Measurements from ENCODE around the gene CLMN. TPM values are rescaled to one million over a fixed set of nuclear protein-coding genes. Genes with fewer than 3 reads are reported as not detected.

Gene CLMN
- total and polyA plus RNA-seq, 2 of the 8 experiments (the other 6 are each of a cell fraction or from before 2014, with no cell fraction given): 1.6 to 8.2 TPM

- no peak overlapping the region for H2BK5ac ChIP-seq (ENCODE audit: low read depth, low read length)
- no peak overlapping the region for H2AFZ ChIP-seq (ENCODE audit: low read length)
- H3K23ac ChIP-seq (ENCODE audit: insufficient read length): no peak overlapping the region
- no peak overlapping the region for H4K8ac ChIP-seq (ENCODE audit: extremely low read depth, insufficient read depth, low read length)
- ChIA-PET CTCF (ENCODE audit: partially characterized antibody) (no interaction called here), POLR2A (ENCODE audit: partially characterized antibody) (no interaction called here)
- no peak overlapping the region for H3K14ac ChIP-seq (ENCODE audit: insufficient read length)
- H4K20me1 ChIP-seq (replicated peaks in 1 of 2; ENCODE audit: control insufficient read depth in 1 of 2, insufficient read depth in 2 of 2, low read length in 2 of 2): no peaks in the 10 kb centered on the region
- H2BK120ac ChIP-seq (replicated peaks; ENCODE audit: low read depth, low read length): no peak overlapping the region
- H3K56ac ChIP-seq (replicated peaks; ENCODE audit: insufficient read length, low read depth, low read length): no peak overlapping the region
- no peak overlapping the region for H3K4me2 ChIP-seq (ENCODE audit: insufficient read depth in 1 of 2, low read depth in 2 of 2, low read length in 2 of 2)
- H3K4me3 ChIP-seq (ENCODE audit: extremely low read depth in 1 of 4, insufficient read depth in 2 of 4, low read depth in 3 of 4, low read length in 4 of 4): no peak overlapping the region
- H2BK20ac ChIP-seq (ENCODE audit: low read length): no peak overlapping the region
- H2AK5ac ChIP-seq (ENCODE audit: low read depth, low read length): no peak overlapping the region
- H3K9ac ChIP-seq (replicated peaks in 1 of 4; ENCODE audit: extremely low read depth in 1 of 4, low read depth in 3 of 4, low read length in 3 of 4): no peak overlapping the region
- no peak overlapping the region for H4K5ac ChIP-seq (ENCODE audit: insufficient read length, low read depth, low read length)
- H3K9me3 ChIP-seq (ENCODE audit: insufficient read depth in 2 of 2, low read depth in 1 of 2, low read length in 1 of 2): no peaks in the 10 kb centered on the region
- H4K91ac ChIP-seq (replicated peaks; ENCODE audit: insufficient read length, low read length): no peak overlapping the region
- no peak overlapping the region for H3K4ac ChIP-seq (replicated peaks; ENCODE audit: insufficient read length, low read depth, low read length)
- H3K18ac ChIP-seq (ENCODE audit: extremely low read depth, low read length): no peak overlapping the region
- no peaks in the 10 kb centered on the region for H3K23me2 ChIP-seq (ENCODE audit: low read depth, low read length)
- H3K79me2 ChIP-seq (ENCODE audit: control insufficient read depth in 1 of 2, insufficient read depth in 2 of 2, low read length in 2 of 2): no peaks in the 10 kb centered on the region
- no peak for DNase-seq (ENCODE audit: low read depth in 1 of 2, low spot score in 2 of 2)
- no peaks in the 10 kb centered on the region for H3K79me1 ChIP-seq (ENCODE audit: low read depth, low read length)
- H3K27me3 ChIP-seq (replicated peaks in 1 of 4; ENCODE audit: control insufficient read depth in 3 of 4, extremely low read depth in 1 of 4, insufficient read depth in 3 of 4, low read length in 3 of 4): no peaks in the 10 kb centered on the region
- H2BK15ac ChIP-seq (ENCODE audit: low read length): no peak overlapping the region
- FAIRE-seq: no peak
- no peak overlapping the region for H2BK12ac ChIP-seq (ENCODE audit: low read depth, low read length)
- H3K36me3 ChIP-seq (ENCODE audit: control insufficient read depth in 2 of 4, insufficient read depth in 4 of 4, low read length in 3 of 4): no peaks in the 10 kb centered on the region
- peaks cover 0 to 2% (median under 1%) of the 10 kb centered on the region in 4 experiments; a peak in 3 of 7 replicates for H3K4me1 ChIP-seq (replicated peaks in 1 of 4; ENCODE audit: control insufficient read depth in 3 of 4, insufficient read depth in 4 of 4, low read length in 3 of 4)
- no peak for TF ChIP-seq POLR2AphosphoS5 (IDR thresholded peaks at IDR 0.05; ENCODE audit: low read depth, low read length)
- TF ChIP-seq E2F6 (IDR thresholded peaks at IDR 0.05): no peak
- no peak for TF ChIP-seq TCF12 (IDR thresholded peaks at IDR 0.05; ENCODE audit: low read depth, low read length)
- TF ChIP-seq POU5F1 (IDR thresholded peaks at IDR 0.05; ENCODE audit: low read depth, low read length): no peak
- TF ChIP-seq HDAC2 (IDR thresholded peaks at IDR 0.05; ENCODE audit: borderline replicate concordance in 1 of 2, low read depth in 2 of 2, low read length in 2 of 2): no peak
- no peak for TF ChIP-seq TBP (IDR thresholded peaks at IDR 0.05; ENCODE audit: low read depth, low read length)
- no peak for TF ChIP-seq CEBPB (IDR thresholded peaks at IDR 0.05; ENCODE audit: low read depth, low read length)
- TF ChIP-seq POLR2A (IDR thresholded peaks at IDR 0.05; ENCODE audit: control extremely low read depth in 1 of 2, low read depth in 2 of 2, low read length in 2 of 2): no peak
- no peak for TF ChIP-seq RFX5 (IDR thresholded peaks at IDR 0.05; ENCODE audit: borderline replicate concordance, low read depth, low read length)
- no peak for TF ChIP-seq EP300 (IDR thresholded peaks at IDR 0.05; ENCODE audit: borderline replicate concordance in 1 of 2, low read depth in 2 of 2, low read length in 2 of 2)
- no peak for TF ChIP-seq CBX5 (IDR thresholded peaks at IDR 0.05; ENCODE audit: low read depth, low read length)
- H3K27ac ChIP-seq (ENCODE audit: low read depth, low read length): no peak overlapping the region
- 93% methylated on average over 6 of the region's 6 CpGs; no CpG with 5 or more reads in 1 of the 2 experiments for WGBS, 2 experiments (ENCODE audit: extremely low coverage in 1 of 2, insufficient coverage in 1 of 2, insufficient read length in 1 of 2, insufficient replicate concordance in 2 of 2, low coverage in 1 of 2, low lambda C conversion rate in 2 of 2, missing lambda C conversion rate in 1 of 2)
Observed at GRCh38 chr14:95192311-95192710, 127.4 kb downstream of the CLMN start.

Data from H1 (cell line).